ENCODE results near the gene ZNF787.

DNA sequence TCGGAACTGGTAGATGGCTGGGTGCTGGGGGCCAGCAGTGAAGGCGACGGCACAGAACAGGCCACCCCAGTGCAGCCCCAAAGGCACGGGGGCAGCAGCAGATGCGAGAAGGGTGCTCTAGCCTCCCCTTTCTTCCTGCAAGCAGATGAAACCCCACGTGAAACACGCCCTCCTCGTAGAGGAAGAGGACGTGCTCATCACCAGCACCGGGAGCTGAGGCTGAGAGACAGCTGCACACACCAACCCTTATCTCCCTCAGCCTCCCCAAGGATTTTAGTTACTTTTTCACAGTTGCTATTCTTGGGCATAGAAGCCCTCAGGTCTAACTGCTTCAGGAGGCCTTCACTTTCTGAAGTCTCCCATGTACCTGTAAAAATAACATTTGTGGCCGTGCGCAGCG, 11.9 kb downstream of the ZNF787 start:
- TF ChIP-seq, protein P1, sequence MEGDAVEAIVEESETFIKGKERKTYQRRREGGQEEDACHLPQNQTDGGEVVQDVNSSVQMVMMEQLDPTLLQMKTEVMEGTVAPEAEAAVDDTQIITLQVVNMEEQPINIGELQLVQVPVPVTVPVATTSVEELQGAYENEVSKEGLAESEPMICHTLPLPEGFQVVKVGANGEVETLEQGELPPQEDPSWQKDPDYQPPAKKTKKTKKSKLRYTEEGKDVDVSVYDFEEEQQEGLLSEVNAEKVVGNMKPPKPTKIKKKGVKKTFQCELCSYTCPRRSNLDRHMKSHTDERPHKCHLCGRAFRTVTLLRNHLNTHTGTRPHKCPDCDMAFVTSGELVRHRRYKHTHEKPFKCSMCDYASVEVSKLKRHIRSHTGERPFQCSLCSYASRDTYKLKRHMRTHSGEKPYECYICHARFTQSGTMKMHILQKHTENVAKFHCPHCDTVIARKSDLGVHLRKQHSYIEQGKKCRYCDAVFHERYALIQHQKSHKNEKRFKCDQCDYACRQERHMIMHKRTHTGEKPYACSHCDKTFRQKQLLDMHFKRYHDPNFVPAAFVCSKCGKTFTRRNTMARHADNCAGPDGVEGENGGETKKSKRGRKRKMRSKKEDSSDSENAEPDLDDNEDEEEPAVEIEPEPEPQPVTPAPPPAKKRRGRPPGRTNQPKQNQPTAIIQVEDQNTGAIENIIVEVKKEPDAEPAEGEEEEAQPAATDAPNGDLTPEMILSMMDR (IDR thresholded peaks at IDR 0.05 in 2 of 3, conservative IDR thresholded peaks at IDR 0.05 in 1 of 3; ENCODE audit: control insufficient read depth in 2 of 3, extremely low read depth in 1 of 3, insufficient read depth in 1 of 3, low read depth in 3 of 3, low read length in 3 of 3): no peak
- TF ChIP-seq POLR2AphosphoS5 (IDR thresholded peaks at IDR 0.05; ENCODE audit: low read length) (no peak), ZNF384 (IDR thresholded peaks at IDR 0.05; ENCODE audit: borderline replicate concordance, low read depth, low read length) (no peak), EED (IDR thresholded peaks at IDR 0.05; ENCODE audit: low read depth) (no peak), ZBTB40 (IDR thresholded peaks at IDR 0.05; ENCODE audit: borderline replicate concordance) (no peak), CBFB (IDR thresholded peaks at IDR 0.05; ENCODE audit: low read depth) (no peak), STAT1 (conservative IDR thresholded peaks at IDR 0.05) (no peak), ZNF207 (IDR thresholded peaks at IDR 0.05; ENCODE audit: borderline replicate concordance) (no peak)

All from GM12878 (cell line).